SH-SY5Y (cell line): ENCODE data around the gene ZNF362.

Experiments used
- GATA2 ChIP-seq: IDR thresholded peaks from 2 replicates; pipeline ENCODE4 v1.6.1; 2011; ENCODE audit warnings: mild to moderate bottlenecking, low read depth, low read length
- GATA3 ChIP-seq: IDR thresholded peaks from 2 replicates; pipeline ENCODE4 v1.6.1; 2011; ENCODE audit warnings: low read depth, mild to moderate bottlenecking, low read length, moderate library complexity

The ZNF362 gene

GRCh38 chr1:33256471-33257206 is at the start of gene ZNF362:
ZNF362 (plus strand) TSS chr1:33256492; CDS start chr1:33270575, 14,083 bp downstream.
- TF ChIP-seq GATA2 (no peak), GATA3 (no peak)

DNA sequence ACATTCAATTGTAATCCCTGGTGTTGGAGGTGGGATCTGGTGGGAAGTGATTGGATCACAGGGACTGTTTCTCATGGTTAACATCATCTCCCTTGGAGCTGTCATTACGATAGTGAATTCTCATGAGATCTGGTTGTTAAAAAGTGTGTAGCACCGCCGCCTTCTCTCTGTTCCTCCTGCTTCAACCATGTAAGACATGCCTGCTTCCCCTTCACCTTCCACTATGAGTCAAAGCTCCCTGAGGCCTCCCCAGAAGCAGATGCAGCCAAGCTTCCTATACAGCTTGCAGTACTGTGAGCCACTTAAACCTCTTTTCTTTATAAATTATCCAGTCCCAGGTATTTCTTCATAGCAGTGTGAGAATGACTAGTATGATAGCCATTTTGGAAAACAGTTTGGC is 44.3 kb upstream of the ZNF362 start:
- TF ChIP-seq GATA2 (no peak), GATA3 (no peak)

GRCh38 chr1:33219886-33220661 is 36.2 kb upstream of the ZNF362 start:
- TF ChIP-seq GATA2 (no peak), GATA3 (no peak)

DNA sequence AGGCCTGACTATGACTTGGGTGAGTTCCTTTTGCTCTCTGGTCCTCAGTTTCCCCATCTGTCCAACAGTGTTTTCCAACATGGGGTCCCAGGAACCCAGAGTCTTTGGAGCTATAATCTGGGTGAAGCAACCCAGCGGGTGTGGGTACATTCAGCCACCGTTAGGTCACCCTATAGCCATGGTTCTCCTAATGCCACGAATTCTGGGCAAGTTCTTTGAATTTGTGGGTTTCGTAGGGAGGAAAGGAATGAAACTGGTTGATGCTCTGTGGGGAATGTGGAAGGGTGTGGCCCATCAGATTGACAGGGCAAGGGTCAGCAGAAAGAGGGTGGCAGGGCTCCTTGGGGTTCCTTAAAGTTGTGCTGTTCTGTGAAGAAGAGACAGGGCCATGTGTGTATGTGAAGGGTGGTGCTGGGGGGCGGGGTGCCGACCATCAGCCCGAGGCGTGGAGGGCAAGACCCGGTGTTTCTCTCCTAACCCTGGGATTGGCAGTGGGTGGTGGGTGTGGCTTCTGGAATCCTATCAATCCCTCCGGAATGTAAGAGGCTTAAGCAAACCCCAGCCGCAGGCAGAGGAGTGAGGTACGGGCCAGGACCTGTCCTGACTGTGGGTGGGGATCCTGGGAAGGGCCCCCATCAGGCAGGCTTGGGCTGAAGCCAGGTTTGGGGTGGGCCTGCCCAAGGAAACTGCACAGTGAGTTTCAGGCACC is 35.5 kb upstream of the ZNF362 start:
- TF ChIP-seq GATA3 (no peak), GATA2 (no peak)

DNA sequence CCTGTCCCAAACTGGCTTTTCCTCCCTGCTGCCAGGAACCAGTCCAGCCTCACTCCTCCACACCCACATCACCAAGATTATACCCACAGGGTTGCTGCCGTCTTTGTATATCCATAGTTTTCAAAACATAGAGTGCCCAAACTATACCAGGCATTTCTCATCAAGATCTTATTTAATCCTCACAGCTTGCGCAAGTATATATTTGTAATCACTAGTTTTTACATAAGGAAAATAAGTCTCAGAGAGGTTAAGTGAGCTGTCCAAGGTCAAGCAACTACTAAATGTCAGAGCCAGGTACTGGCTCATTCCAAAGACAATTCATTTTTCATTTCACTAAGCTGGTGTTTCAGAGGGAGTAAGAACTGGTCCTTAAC is 34.9 kb upstream of the ZNF362 start:
- no peak for TF ChIP-seq GATA2
- no peak for TF ChIP-seq GATA3

DNA sequence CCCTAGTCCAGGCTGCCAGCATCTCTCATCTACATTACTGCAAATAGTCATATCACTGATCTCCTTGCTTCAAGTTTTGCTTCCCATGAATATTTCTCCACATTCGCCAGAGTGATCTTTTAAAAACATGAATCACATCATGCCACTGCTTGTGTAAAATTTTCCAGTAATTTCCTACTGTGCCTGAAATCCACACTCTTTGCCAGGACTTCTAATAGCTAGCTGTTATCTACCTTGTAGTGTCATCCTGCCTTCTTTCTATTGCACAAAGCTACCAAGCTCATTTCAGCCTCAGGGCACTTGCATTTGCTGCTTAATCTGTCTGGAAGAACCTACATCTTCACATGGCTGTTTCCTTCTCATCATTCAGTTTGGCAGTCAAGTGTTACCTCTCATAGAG is 33.9 kb upstream of the ZNF362 start:
- TF ChIP-seq GATA3 (no peak), GATA2 (no peak)

- TF ChIP-seq GATA2 = no peak
- TF ChIP-seq GATA3 = no peak
These were observed 32.1 kb upstream of the ZNF362 start for GRCh38 chr1:33224166-33224707.

DNA sequence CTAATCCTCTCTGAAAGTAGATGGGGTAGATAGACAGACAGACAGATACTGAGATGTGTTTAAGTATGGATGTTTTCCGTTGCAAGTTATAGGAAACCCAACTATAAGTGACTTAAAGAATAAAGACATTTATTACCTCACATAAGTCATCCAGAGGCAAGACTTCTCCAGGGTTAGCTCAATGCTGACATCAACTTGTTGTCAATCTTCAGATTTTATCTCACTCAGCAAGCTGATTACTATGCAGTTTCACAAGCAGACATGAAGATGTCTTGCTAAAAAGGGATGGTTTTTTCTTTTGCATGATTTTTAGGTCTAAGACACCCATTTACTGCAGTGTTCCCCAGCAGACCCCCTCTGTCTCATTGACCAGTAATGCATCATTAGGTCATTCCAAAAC is 30.7 kb upstream of the ZNF362 start:
- no peak for TF ChIP-seq GATA3
- no peak for TF ChIP-seq GATA2

DNA sequence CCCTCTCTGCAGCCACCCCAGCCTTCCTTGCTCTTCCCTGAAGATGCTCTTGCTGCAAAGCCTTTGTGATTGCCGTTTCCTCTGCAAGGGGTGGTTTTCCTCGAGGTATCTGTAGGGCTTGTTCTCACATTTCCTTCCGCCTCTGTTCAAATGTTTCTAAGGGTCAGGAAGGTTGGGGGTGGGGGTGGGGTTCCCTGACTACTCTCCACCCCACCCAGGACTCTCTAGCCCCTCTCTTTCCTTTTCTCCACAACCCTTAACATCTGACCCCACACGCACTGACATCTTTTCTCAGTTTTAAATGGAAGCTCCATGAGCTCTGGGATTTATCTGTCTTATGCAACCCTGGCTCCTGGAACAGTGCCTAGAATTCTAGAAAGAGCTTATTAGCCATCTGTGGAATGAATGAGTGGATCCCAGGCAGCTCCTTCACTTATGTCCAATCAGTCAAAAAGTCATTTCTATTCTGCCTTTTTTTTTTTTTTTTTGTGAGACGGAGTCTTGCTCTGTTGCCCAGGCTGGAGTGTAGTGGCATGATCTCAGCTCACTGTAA is 27.3 kb upstream of the ZNF362 start:
- TF ChIP-seq GATA2 (no peak), GATA3 (no peak)

GRCh38 chr1:33231166-33231565 is 25.1 kb upstream of the ZNF362 start:
- TF ChIP-seq GATA2 = no peak

- TF ChIP-seq GATA2 (no peak), GATA3 (no peak)
These were observed 23.6 kb upstream of the ZNF362 start for GRCh38 chr1:33232716-33233115.

- no peak for TF ChIP-seq GATA3
- TF ChIP-seq GATA2 = no peak
These were observed 22.2 kb upstream of the ZNF362 start for GRCh38 chr1:33234131-33234530.

DNA sequence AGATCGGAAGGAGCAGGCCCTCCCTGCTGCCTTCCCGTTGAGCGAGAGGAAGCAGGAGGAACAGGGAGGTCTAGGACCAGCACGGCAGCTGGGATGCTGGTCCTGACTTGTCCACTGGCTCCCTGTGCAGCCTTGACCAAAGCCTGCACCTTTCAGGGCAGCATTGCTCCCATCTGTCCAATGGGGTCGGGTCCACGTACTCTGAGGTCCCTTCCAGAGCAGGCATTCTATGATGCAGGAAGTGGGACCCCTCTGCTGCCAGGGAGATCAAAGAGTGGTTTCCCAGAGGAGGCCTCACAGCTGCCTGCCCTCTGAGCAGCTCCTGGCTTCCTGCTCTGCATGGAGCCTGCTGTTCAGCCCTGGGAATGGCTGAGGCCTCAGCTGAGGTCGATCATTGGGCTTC is 21.7 kb upstream of the ZNF362 start:
- no peak for TF ChIP-seq GATA2
- no peak for TF ChIP-seq GATA3

DNA sequence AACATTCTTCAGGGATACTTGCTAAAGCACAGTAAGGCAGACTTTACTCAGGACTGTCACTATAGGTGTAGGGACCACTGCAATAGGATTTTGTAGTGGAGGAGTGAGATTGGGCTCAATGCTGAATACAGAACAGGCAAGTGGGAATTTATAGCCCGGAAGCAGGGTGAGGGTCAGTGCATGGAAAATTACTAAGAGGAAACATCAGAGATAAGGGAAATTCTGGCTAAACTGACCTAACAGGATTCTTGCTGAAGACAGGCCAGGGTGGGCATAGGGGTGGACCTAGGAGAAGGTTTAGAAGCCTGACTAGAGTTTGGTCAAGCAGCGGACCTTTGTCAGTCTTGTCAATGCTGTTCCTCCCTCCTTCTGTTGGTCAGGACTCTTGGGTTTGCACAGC is 20.8 kb upstream of the ZNF362 start:
- TF ChIP-seq GATA2 = no peak
- no peak for TF ChIP-seq GATA3

DNA sequence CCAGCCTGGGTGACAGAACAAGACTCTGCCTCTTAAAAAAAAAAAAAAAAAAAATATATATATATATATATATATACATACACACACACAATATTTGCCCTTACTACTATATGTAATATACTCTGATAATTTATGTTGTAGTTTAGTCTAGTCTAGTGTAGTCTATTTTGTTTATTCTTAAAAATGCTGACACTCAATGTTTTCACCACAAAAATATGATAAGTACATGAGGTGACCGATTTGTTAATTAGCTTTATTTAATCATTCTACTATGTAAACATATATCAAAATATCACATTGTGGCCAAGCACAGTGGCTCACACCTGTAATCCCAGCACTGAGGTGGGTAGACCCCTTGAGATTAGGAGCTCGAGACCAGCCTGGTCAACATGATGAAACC is 19.8 kb upstream of the ZNF362 start:
- TF ChIP-seq GATA3 (no peak), GATA2 (no peak)
